Liver (tissue), 9 donors: ENCODE measurements around the gene M6PR. TPM values are rescaled to one million over a fixed set of nuclear protein-coding genes. Genes with fewer than 3 reads are reported as not detected.

Experiments used
- DNase-seq: peaks from one replicate; pipeline ENCODE4 v3.0.0-alpha.2; 2017; ENCODE audit warnings: low spot score
- H3K27ac ChIP-seq, 2 donors: one replicate each; pipeline ENCODE4 v1.7.0; 2013; ENCODE audit warnings: inconsistent platforms in 2 of 2, low read length in 2 of 2, control low read depth in 1 of 2, low read depth in 1 of 2, mild to moderate bottlenecking in 1 of 2
- H3K27me3 ChIP-seq, 4 donors: one replicate each; pipeline versions ENCODE4 v1.6.1 to v1.7.0; 2013; ENCODE audit warnings: low read length in 3 of 4, inconsistent platforms in 1 of 4, mild to moderate bottlenecking in 1 of 4, moderate library complexity in 1 of 4; ENCODE audit not compliant: control insufficient read depth in 4 of 4, insufficient read depth in 4 of 4
- H3K36me3 ChIP-seq, 4 donors: one replicate each; pipeline versions ENCODE4 v1.6.1 to v1.7.0; 2013; ENCODE audit warnings: low read length in 3 of 4, mild to moderate bottlenecking in 3 of 4, low read depth in 1 of 4, moderate library complexity in 1 of 4; ENCODE audit not compliant: control insufficient read depth in 4 of 4, insufficient read depth in 3 of 4
- H3K4me1 ChIP-seq, 4 donors: one replicate each; pipeline versions ENCODE4 v1.6.1 to v1.7.0; 2013; ENCODE audit warnings: low read length in 3 of 4, mild to moderate bottlenecking in 3 of 4, moderate library complexity in 1 of 4; ENCODE audit not compliant: control insufficient read depth in 4 of 4, insufficient read depth in 4 of 4
- H3K4me3 ChIP-seq, 3 donors: one replicate each; pipeline versions ENCODE4 v1.6.1 to v1.7.0; 2013; ENCODE audit warnings: low read length in 3 of 3, control low read depth in 1 of 3, low read depth in 1 of 3, mild to moderate bottlenecking in 1 of 3
- H3K9ac ChIP-seq, 2 donors: one replicate each; pipeline ENCODE4 v1.7.0; 2013; ENCODE audit warnings: low read length in 2 of 2, mild to moderate bottlenecking in 2 of 2, moderate library complexity in 2 of 2, control low read depth in 1 of 2, low read depth in 1 of 2
- H3K9me3 ChIP-seq, 4 donors: one replicate each; pipeline versions ENCODE4 v1.6.1 to v1.7.0; 2013; ENCODE audit warnings: low read length in 3 of 4; ENCODE audit not compliant: control insufficient read depth in 4 of 4
- ATF3 ChIP-seq: IDR thresholded peaks from 2 replicates; pipeline ENCODE4 v1.6.1; 2016; ENCODE audit warnings: antibody characterized with exemption
- CTCF ChIP-seq: fragments of 150-350 bp; IDR thresholded peaks from 2 replicates; pipeline ENCODE4 v1.5.1; 2017; ENCODE audit warnings: improper control_type of control experiment, low read depth, low read length; ENCODE audit not compliant: missing input control
- EGR1 ChIP-seq, 2 donors: IDR thresholded peaks; 2 replicates each; pipeline ENCODE4 v1.6.1; 2016 to 2018; ENCODE audit warnings: antibody characterized with exemption in 2 of 2, low read depth in 2 of 2
- FOXA1 ChIP-seq: IDR thresholded peaks from 2 replicates; pipeline ENCODE4 v1.6.1; 2016; ENCODE audit warnings: antibody characterized with exemption
- FOXA2 ChIP-seq: IDR thresholded peaks from 2 replicates; pipeline ENCODE4 v1.6.1; 2016; ENCODE audit warnings: antibody characterized with exemption
- GABPA ChIP-seq, 2 donors: IDR thresholded peaks in 1 of 2; conservative IDR thresholded peaks in 1 of 2; 2 replicates each; pipeline ENCODE4 v1.6.1; 2016; ENCODE audit warnings: antibody characterized with exemption in 2 of 2, mild to moderate bottlenecking in 1 of 2, moderate library complexity in 1 of 2
- HNF4A ChIP-seq, 2 donors: conservative IDR thresholded peaks; 2 replicates each; pipeline ENCODE4 v1.6.1; 2016; ENCODE audit warnings: antibody characterized with exemption in 2 of 2, mild to moderate bottlenecking in 2 of 2
- JUND ChIP-seq, 2 donors: IDR thresholded peaks; 2 replicates each; pipeline ENCODE4 v1.6.1; 2016; ENCODE audit warnings: antibody characterized with exemption in 2 of 2
- MAX ChIP-seq: IDR thresholded peaks from 2 replicates; pipeline ENCODE4 v1.6.1; 2016; ENCODE audit warnings: antibody characterized with exemption
- NR2F2 ChIP-seq: IDR thresholded peaks from 2 replicates; pipeline ENCODE4 v1.6.1; 2016; ENCODE audit warnings: antibody characterized with exemption
- RAD21 ChIP-seq, 2 donors: IDR thresholded peaks; 2 replicates each; pipeline ENCODE4 v1.6.1; 2016; ENCODE audit warnings: antibody characterized with exemption in 2 of 2, mild to moderate bottlenecking in 2 of 2
- RXRA ChIP-seq, 2 donors: IDR thresholded peaks; 2 replicates each; pipeline ENCODE4 v1.6.1; 2017 to 2018; ENCODE audit warnings: antibody characterized with exemption in 2 of 2, mild to moderate bottlenecking in 1 of 2
- SP1 ChIP-seq: IDR thresholded peaks from 2 replicates; pipeline ENCODE4 v1.6.1; 2018; ENCODE audit warnings: antibody characterized with exemption, mild to moderate bottlenecking
- YY1 ChIP-seq: IDR thresholded peaks from 2 replicates; pipeline ENCODE4 v1.6.1; 2016; ENCODE audit warnings: antibody characterized with exemption, mild to moderate bottlenecking
- WGBS: extraction: QIAGEN DNeasy Blood & Tissue Kit; methylation state at CpG from one replicate; pipeline ENCODE4 v1.1.7; 2013; 5-methylcytosine and 5-hydroxymethylcytosine counted together
- polyA plus RNA-seq, 2 donors: library from polyadenylated mRNA; stranded (reverse) in 1 of 2; unstranded in 1 of 2; fragments of 200-250 nt in 1 of 2; fragments of >200 nt in 1 of 2; fragmentation: Nextera tagmentation in 1 of 2; extraction: Ambion mirVana in 1 of 2; gene quantifications; one replicate each; pipeline versions ENCODE4 v1.2.1 to v1.2.3, GENCODE V29; 2013 to 2015
- total RNA-seq, 2 donors: library from RNA; depleted of rRNA; stranded (reverse); fragments of >200 nt; gene quantifications; one replicate each; pipeline ENCODE4 v1.2.3, GENCODE V29; 2014
- TF ChIP-seq, protein P1 (sequence below): IDR thresholded peaks from 2 replicates; pipeline ENCODE4 v1.6.1; 2016; ENCODE audit warnings: antibody characterized with exemption, mild to moderate bottlenecking
- donor health status: healthy.
- donor health status: healthy.
- donor health status: healthy.
- donor health status: healthy.
- donor health status: healthy.

Gene M6PR
- total and polyA plus RNA-seq, 4 donors = 38.7 to 118 (median 46.7) TPM

DNA sequence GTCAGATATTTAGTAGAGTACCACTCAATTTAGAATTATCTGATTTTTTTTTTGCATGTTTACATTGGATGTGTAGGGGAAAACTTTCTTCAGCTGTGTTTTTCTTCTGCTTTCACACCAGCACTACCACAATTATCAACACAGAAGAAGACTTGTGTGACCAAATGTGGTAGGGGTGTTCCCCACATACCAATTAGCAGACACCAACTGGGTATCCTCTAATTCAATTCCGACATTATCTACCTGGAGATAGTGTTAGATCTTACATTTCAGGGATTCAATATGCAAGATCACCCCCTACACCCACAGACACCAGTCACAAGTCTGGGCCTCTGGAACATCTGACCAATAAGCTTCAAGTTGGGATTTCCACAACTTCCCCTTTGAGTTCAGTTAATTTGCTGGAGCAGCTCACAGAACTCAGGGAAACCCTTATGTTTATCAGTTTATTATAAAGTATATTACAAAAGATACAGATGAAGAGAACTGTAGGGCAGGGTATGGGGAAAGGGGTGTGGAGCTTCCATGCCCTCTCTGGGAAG, 35.8 kb upstream of the M6PR start (continued):
- TF ChIP-seq HNF4A (conservative IDR thresholded peaks at IDR 0.05) = no peak
- TF ChIP-seq NR2F2 = no peak

DNA sequence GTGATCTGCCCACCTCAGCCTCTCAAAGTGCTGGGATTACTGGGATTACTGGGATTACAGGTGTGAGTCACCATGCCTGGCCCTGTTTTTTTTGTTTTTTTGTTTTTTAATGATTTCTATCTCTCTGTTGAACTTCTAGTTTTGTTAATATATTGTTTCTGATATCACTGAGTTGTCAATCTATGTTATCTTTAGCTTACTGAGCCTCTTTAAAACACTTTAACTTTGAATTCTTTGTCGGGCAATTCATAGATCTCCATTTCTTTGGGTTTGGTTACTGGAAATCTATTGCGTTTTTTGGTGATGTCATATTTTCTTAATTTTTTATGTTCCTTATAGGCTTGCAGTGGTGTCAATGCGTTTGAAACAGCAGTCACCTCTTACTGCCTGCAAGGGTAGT, 30.7 kb upstream of the M6PR start:
- WGBS = 91% methylated on average over 3 of the region's 3 CpGs
- DNase-seq = no peak
- Histone ChIP-seq H3K9me3 (peaks cover 0 to 4% (median under 1%) of the 10 kb centered on the region in 4 donors), H3K27me3 (no peaks in the 10 kb centered on the region), H3K36me3 (no peaks in the 10 kb centered on the region), H3K4me1 (no peaks in the 10 kb centered on the region), H3K27ac (no peak overlapping the region), H3K4me3 (no peak overlapping the region), H3K9ac (no peak overlapping the region)
- TF ChIP-seq CTCF (no peak), SP1 (no peak), EGR1 (IDR thresholded peaks at IDR 0.05; ENCODE audit: low read depth in 2 of 2) (no peak), RAD21 (IDR thresholded peaks at IDR 0.05) (no peak), ATF3 (no peak), NR2F2 (no peak), YY1 (no peak), HNF4A (conservative IDR thresholded peaks at IDR 0.05) (no peak), FOXA1 (no peak), GABPA (IDR thresholded peaks at IDR 0.05 in 1 of 2, conservative IDR thresholded peaks at IDR 0.05 in 1 of 2) (no peak), MAX (no peak), RXRA (IDR thresholded peaks at IDR 0.05) (no peak), FOXA2 (no peak)
- TF ChIP-seq, protein P1, sequence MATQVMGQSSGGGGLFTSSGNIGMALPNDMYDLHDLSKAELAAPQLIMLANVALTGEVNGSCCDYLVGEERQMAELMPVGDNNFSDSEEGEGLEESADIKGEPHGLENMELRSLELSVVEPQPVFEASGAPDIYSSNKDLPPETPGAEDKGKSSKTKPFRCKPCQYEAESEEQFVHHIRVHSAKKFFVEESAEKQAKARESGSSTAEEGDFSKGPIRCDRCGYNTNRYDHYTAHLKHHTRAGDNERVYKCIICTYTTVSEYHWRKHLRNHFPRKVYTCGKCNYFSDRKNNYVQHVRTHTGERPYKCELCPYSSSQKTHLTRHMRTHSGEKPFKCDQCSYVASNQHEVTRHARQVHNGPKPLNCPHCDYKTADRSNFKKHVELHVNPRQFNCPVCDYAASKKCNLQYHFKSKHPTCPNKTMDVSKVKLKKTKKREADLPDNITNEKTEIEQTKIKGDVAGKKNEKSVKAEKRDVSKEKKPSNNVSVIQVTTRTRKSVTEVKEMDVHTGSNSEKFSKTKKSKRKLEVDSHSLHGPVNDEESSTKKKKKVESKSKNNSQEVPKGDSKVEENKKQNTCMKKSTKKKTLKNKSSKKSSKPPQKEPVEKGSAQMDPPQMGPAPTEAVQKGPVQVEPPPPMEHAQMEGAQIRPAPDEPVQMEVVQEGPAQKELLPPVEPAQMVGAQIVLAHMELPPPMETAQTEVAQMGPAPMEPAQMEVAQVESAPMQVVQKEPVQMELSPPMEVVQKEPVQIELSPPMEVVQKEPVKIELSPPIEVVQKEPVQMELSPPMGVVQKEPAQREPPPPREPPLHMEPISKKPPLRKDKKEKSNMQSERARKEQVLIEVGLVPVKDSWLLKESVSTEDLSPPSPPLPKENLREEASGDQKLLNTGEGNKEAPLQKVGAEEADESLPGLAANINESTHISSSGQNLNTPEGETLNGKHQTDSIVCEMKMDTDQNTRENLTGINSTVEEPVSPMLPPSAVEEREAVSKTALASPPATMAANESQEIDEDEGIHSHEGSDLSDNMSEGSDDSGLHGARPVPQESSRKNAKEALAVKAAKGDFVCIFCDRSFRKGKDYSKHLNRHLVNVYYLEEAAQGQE = no peak

DNA sequence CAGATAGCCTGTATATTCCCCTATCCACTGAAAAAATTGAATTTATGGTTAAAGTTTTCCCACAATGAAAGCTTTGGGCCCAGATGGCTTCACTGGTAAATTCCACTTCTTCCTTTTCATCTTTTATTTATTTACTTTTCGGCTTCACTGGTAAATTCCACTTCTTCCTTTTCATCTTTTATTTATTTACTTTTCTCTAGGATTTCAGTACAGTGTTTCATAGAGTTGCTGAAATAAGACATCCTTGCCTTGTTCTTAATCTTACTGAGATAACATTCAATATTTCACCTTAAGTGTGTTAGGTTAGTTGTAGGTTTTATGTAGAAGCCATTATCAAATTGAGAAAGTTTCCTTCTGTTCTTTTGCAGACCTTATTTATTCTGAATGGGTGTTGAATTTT, 21.0 kb upstream of the M6PR start:
- Histone ChIP-seq H3K4me1 (no peaks in the 10 kb centered on the region), H3K27me3 (no peaks in the 10 kb centered on the region), H3K9me3 (peaks cover 0 to 4% (median 4%) of the 10 kb centered on the region in 4 donors), H3K27ac (no peak overlapping the region), H3K4me3 (no peak overlapping the region), H3K36me3 (no peaks in the 10 kb centered on the region), H3K9ac (no peak overlapping the region)
- no peak for DNase-seq
- no peak for TF ChIP-seq NR2F2
- no peak for TF ChIP-seq RAD21 (IDR thresholded peaks at IDR 0.05)
- no peak for TF ChIP-seq FOXA1
- no peak for TF ChIP-seq JUND (IDR thresholded peaks at IDR 0.05)
- 88% methylated on average over 1 of the region's 1 CpG for WGBS
